ENCODE results near the gene PAGE2. TPM values are rescaled to one million over a fixed set of nuclear protein-coding genes. Genes with fewer than 3 reads are reported as not detected.
"Not testable (repeated sequence)": the region's sequence is repeated elsewhere in the genome, so short reads cannot be mapped to it uniquely, and the experiment has no call there.

PAGE2 gene, protein sequence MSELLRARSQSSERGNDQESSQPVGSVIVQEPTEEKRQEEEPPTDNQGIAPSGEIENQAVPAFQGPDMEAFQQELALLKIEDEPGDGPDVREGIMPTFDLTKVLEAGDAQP
- total RNA-seq = 10 to 100 TPM in 1 of 2 donors, not detected in 1; 12.8 TPM

DNA sequence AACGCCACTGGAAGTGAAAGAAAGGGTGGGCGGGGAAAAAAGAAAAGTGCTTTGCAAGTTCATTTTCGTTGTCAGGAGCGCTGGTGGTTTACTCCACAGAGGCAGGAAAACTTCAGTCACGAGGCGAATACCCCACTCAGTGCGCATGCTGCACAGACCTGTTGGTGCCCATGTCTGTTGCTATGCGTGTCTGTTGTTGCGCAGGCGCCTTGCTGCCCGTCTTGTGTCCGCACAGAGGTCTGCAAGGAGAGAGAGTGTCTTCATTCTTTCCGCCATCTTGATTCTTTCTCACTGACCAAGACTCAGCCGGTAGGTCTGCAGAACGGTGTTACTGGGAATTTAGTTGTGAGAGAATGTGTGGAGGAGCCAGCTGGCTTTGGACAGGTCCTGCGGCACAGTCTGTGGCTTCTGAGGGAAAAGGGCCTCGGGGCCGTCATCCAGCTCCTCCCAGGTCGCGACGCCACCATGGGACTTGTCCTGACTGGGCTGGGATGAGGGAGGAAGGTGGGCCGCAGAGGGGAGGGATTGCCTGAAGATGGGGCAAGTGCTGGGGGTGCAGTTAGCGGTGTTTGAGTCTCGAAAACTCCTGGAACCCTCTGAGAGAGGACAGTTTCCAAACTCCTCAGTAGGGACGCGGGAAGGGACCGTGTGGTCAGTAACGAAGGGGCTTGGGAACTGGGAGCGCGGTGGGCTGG is at the start of gene PAGE2:
Gene PAGE2, plus strand, starts transcription at position 224 of the 695 bp plus-strand sequence. CDS start 1,003 bp downstream, outside the sequence.
- DNase-seq (ENCODE audit: low spot score) = no peak
- H3K4me3 ChIP-seq = no peak within 1 kb of the TSS
- no peaks in the 10 kb centered on the region for H3K36me3 ChIP-seq
- H3K9me3 ChIP-seq = no peaks in the 10 kb centered on the region
- no peaks in the 10 kb centered on the region for H3K27me3 ChIP-seq (replicated peaks; ENCODE audit: insufficient read depth)
- TF ChIP-seq, protein P1, sequence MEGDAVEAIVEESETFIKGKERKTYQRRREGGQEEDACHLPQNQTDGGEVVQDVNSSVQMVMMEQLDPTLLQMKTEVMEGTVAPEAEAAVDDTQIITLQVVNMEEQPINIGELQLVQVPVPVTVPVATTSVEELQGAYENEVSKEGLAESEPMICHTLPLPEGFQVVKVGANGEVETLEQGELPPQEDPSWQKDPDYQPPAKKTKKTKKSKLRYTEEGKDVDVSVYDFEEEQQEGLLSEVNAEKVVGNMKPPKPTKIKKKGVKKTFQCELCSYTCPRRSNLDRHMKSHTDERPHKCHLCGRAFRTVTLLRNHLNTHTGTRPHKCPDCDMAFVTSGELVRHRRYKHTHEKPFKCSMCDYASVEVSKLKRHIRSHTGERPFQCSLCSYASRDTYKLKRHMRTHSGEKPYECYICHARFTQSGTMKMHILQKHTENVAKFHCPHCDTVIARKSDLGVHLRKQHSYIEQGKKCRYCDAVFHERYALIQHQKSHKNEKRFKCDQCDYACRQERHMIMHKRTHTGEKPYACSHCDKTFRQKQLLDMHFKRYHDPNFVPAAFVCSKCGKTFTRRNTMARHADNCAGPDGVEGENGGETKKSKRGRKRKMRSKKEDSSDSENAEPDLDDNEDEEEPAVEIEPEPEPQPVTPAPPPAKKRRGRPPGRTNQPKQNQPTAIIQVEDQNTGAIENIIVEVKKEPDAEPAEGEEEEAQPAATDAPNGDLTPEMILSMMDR (IDR thresholded peaks at IDR 0.05) = no peak
- TF ChIP-seq POLR2A (IDR thresholded peaks at IDR 0.05) = no peak
- no peak for TF ChIP-seq POLR2AphosphoS5 (IDR thresholded peaks at IDR 0.05)
- WGBS = 93% methylated on average over 30 of the region's 30 CpGs
- H3K27ac ChIP-seq = no peak within 1 kb of the TSS
- no peaks in the 10 kb centered on the region for H3K4me1 ChIP-seq (replicated peaks)
- intact Hi-C loops (cut with DNase I) = no loop called here

GRCh38 chrX:55039471-55039870 is 49.3 kb upstream of the PAGE2 start:
- WGBS = 66% methylated on average over 3 of the region's 3 CpGs
- no peak overlapping the region for H3K4me3 ChIP-seq
- H3K27ac ChIP-seq = no peak overlapping the region
- no peaks in the 10 kb centered on the region for H3K27me3 ChIP-seq (replicated peaks; ENCODE audit: insufficient read depth)
- H3K9me3 ChIP-seq = no peaks in the 10 kb centered on the region
- TF ChIP-seq POLR2AphosphoS5 (IDR thresholded peaks at IDR 0.05) (no peak), POLR2A (IDR thresholded peaks at IDR 0.05) (no peak)
- TF ChIP-seq, protein P1 (IDR thresholded peaks at IDR 0.05) = no peak
- no peak for DNase-seq (ENCODE audit: low spot score)
- no peaks in the 10 kb centered on the region for H3K4me1 ChIP-seq (replicated peaks)
- intact Hi-C loops (cut with DNase I) = no loop called here
- H3K36me3 ChIP-seq = no peaks in the 10 kb centered on the region

- Histone ChIP-seq H3K4me3 (no peak overlapping the region), H3K4me1 (replicated peaks) (no peaks in the 10 kb centered on the region), H3K27ac (no peak overlapping the region), H3K27me3 (replicated peaks; ENCODE audit: insufficient read depth) (no peaks in the 10 kb centered on the region), H3K9me3 (no peaks in the 10 kb centered on the region), H3K36me3 (no peaks in the 10 kb centered on the region)
- intact Hi-C loops (cut with DNase I) = no loop called here
- TF ChIP-seq POLR2AphosphoS5 (IDR thresholded peaks at IDR 0.05) = no peak
- WGBS = 94% methylated on average over 3 of the region's 6 CpGs
- no peak for DNase-seq (ENCODE audit: low spot score)
Measured at GRCh38 chrX:55041514-55041913, 47.3 kb upstream of the PAGE2 start.

DNA sequence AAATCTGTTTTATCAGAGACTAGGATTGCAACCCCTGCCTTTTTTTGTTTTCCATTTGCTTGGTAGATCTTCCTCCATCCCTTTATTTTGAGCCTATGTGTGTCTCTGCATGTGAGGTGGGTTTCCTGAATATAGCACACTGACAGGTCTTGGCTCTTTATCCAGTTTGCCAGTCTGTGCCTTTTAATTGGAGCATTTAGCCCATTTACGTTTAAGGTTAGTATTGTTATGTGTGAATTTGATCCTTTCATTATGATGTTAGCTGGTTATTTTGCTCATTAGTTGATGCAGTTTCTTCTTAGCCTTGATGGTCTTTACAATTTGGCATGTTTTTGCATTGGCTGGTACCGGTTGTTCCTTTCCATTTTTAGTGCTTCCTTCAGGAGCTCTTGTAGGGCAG is 38.2 kb upstream of the PAGE2 start:
- intact Hi-C loops (cut with DNase I) = not testable (repeated sequence)

DNA sequence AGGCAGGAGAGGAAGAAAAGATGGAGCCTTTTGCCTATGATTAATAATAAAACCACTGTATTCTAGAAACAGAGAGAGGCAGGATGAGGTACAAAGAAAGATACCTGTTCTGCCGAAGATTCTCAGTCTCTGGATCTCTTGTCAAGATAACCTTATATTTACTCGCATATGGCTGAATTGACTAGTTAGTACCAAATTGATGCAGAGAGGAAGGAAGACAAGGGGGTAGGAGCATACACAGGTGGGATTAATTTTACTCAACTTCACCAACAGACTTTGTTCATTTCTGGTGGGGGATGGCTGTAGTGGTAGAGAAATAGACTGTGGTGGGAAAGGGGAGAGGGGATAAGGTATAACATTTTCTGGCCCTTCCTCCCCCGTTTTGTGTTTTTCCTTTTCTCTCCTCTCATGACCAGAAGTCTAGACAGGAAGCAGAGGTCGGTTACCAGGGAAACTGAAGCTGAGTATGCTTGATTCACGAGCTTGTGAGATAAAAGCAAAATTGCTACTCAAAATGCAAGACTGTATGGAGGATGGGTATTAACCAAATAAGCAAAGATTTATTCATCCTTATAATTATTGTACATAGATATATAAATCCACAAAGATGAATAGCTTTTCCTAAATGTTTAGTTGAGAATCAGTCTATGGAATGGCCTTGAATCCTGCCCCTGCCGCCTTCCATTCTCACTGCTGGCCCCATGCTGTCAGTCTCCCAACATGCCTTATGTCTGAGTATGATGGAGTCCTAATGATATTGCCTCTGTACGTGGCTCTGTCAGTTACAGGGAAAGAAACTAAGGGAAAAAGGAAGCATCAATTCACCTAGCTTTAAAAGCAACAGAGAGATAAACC is 31.8 kb upstream of the PAGE2 start:
- TF ChIP-seq POLR2AphosphoS5 (IDR thresholded peaks at IDR 0.05) = no peak
- no peak for TF ChIP-seq POLR2A (IDR thresholded peaks at IDR 0.05)
- TF ChIP-seq, protein P1 (IDR thresholded peaks at IDR 0.05) = no peak
- Histone ChIP-seq H3K4me3 (no peak overlapping the region), H3K27ac (no peak overlapping the region), H3K27me3 (replicated peaks; ENCODE audit: insufficient read depth) (no peaks in the 10 kb centered on the region), H3K9me3 (no peaks in the 10 kb centered on the region), H3K36me3 (no peaks in the 10 kb centered on the region), H3K4me1 (replicated peaks) (no peaks in the 10 kb centered on the region)
- intact Hi-C loops (cut with DNase I) = no loop called here
- 31% methylated on average over 7 of the region's 7 CpGs for WGBS
- DNase-seq (ENCODE audit: low spot score) = no peak

More for the DNA sequence above, 38.2 kb upstream of the PAGE2 start:
- not testable (repeated sequence) for H3K27me3 ChIP-seq (replicated peaks; ENCODE audit: insufficient read depth); H3K27ac ChIP-seq; H3K36me3 ChIP-seq; H3K9me3 ChIP-seq; DNase-seq (ENCODE audit: low spot score); H3K4me1 ChIP-seq (replicated peaks); H3K4me3 ChIP-seq
- WGBS = 81% methylated on average over 2 of the region's 2 CpGs

Data from prostate gland (tissue), 2 donors.